ENCODE measurements around the gene CISD2. TPM values are rescaled to one million over a fixed set of nuclear protein-coding genes. Genes with fewer than 3 reads are reported as not detected.
"Not testable (repeated sequence)": the region's sequence is repeated elsewhere in the genome, so short reads cannot be mapped to it uniquely, and the experiment has no call there.

Gene CISD2
- total RNA-seq, 2 experiments from 2014 or later = 31.1 to 32.3 TPM

DNA sequence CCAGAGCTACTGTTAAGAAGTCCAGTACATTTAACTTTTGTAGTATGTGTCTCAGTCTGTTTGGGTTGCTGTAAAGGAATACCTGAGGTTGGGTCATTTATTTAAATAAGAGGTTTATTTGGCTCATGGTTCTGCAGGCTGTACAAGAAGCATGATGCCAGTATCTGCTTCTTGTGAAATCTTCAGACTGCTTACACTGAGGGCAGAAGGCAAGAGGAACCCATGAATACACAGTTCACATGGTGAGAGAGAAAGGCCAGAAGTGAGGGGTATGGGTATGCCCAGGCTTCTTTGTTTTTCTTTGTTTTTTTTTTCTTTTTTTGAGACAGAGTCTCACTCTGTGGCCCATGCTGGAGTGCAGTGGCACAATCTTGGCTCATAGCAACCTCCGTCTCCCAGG lies 6.0 kb upstream of the CISD2 start:
- no peak for TF ChIP-seq CTCF (IDR thresholded peaks at IDR 0.05)

GRCh38 chr4:102865327-102865726 lies 3.5 kb upstream of the CISD2 start:
- peaks cover 11% of the 10 kb centered on the region for H3K9me3 Mint-ChIP-seq
- DNase-seq; intact Hi-C loops (cut with micrococcal nuclease); ATAC-seq; H3K27me3 Mint-ChIP-seq; H3K27ac Mint-ChIP-seq: not testable (repeated sequence)
- peak overlapping the region; percentile 88 for H3K4me3 Mint-ChIP-seq
- CTCF ChIA-PET = interaction anchor here (1.3 kb wide), 1 partner anchor 27 kb away, joined by 3 read pairs; no protein-coding TSS in a partner anchor
- peaks cover 35% of the 10 kb centered on the region for H3K4me1 Mint-ChIP-seq (ENCODE audit: low read depth)
- POLR2A ChIA-PET = interaction anchor here (1.0 to 4.8 kb wide), 2 partner anchors 11 to 38 kb away, joined by 4 to 100 read pairs; partner anchors contain the start of gene UBE2D3
- H3K36me3 Mint-ChIP-seq (ENCODE audit: low read depth) = peaks cover 56% of the 10 kb centered on the region

More for the DNA sequence above, 6.0 kb upstream of the CISD2 start:
- H3K36me3 Mint-ChIP-seq (ENCODE audit: low read depth) = peaks cover 70% of the 10 kb centered on the region
- ChIA-PET CTCF (no interaction called here), POLR2A (interaction anchor here (1.4 kb wide), 1 partner anchor 35 kb away, joined by 6 read pairs; no protein-coding TSS in a partner anchor)
- peaks cover 25% of the 10 kb centered on the region for H3K9me3 Mint-ChIP-seq
- intact Hi-C loops (cut with micrococcal nuclease) = no loop called here
- H3K27me3 Mint-ChIP-seq = no peaks in the 10 kb centered on the region
- DNase-seq = no peak
- H3K4me1 Mint-ChIP-seq (ENCODE audit: low read depth) = peaks cover 38% of the 10 kb centered on the region
- no peak overlapping the region for H3K27ac Mint-ChIP-seq
- ATAC-seq = no peak
- no peak overlapping the region for H3K4me3 Mint-ChIP-seq

- no peak for DNase-seq
- Mint-ChIP-seq H3K4me3 (peak overlapping the region; percentile 88), H3K36me3 (ENCODE audit: low read depth) (peaks cover 50% of the 10 kb centered on the region)
Measured at GRCh38 chr4:102867278-102868152, 1.3 kb upstream of the CISD2 start.

GRCh38 chr4:102868153-102868780 lies 525 bp upstream of the CISD2 start:
- peak overlapping the region; percentile 98 for H3K27ac Mint-ChIP-seq
- H3K4me1 Mint-ChIP-seq (ENCODE audit: low read depth) = peaks cover 54% of the 10 kb centered on the region
- no peaks in the 10 kb centered on the region for H3K27me3 Mint-ChIP-seq
- peaks cover 50% of the 10 kb centered on the region for H3K36me3 Mint-ChIP-seq (ENCODE audit: low read depth)
- peaks cover 2% of the 10 kb centered on the region for H3K9me3 Mint-ChIP-seq
- H3K4me3 Mint-ChIP-seq = peak overlapping the region; percentile 88
- DNase-seq (peak; percentile 28), ATAC-seq (no peak)
- TF ChIP-seq CTCF (IDR thresholded peaks at IDR 0.05) = no peak
- POLR2A ChIA-PET = interaction anchor here (0.6 to 4.8 kb wide), 13 partner anchors 10 to 285 kb away, joined by 3 to 100 read pairs (median 4); partner anchors contain the start of genes MANBA, SLC9B2 and UBE2D3
- CTCF ChIA-PET = interaction anchor here (1.0 to 1.3 kb wide), 4 partner anchors 32 to 275 kb away, joined by 3 to 5 read pairs (median 4); no protein-coding TSS in a partner anchor
- intact Hi-C loops (cut with micrococcal nuclease) = no loop called here

More at GRCh38 chr4:102867278-102868152, 1.3 kb upstream of the CISD2 start:
- H3K27ac Mint-ChIP-seq = peak overlapping the region; percentile 98
- TF ChIP-seq CTCF (IDR thresholded peaks at IDR 0.05) = no peak
- H3K27me3 Mint-ChIP-seq = no peaks in the 10 kb centered on the region
- POLR2A ChIA-PET = interaction anchor here (1.2 to 4.8 kb wide), 7 partner anchors 9 to 285 kb away, joined by 3 to 100 read pairs (median 6); partner anchors contain the start of gene UBE2D3
- peaks cover 50% of the 10 kb centered on the region for H3K4me1 Mint-ChIP-seq (ENCODE audit: low read depth)
- intact Hi-C loops (cut with micrococcal nuclease) = no loop called here
- CTCF ChIA-PET = interaction anchor here (1.0 to 1.3 kb wide), 3 partner anchors 31 to 276 kb away, joined by 3 to 4 read pairs (median 3); no protein-coding TSS in a partner anchor
- peaks cover 3% of the 10 kb centered on the region for H3K9me3 Mint-ChIP-seq
- no peak for ATAC-seq

GRCh38 chr4:102869569-102870197 lies 891 bp downstream of the CISD2 start:
- peaks cover 52% of the 10 kb centered on the region for H3K4me1 Mint-ChIP-seq (ENCODE audit: low read depth)
- H3K27ac Mint-ChIP-seq = peak overlapping the region; percentile 99
- H3K4me3 Mint-ChIP-seq = peak overlapping the region; percentile 88
- H3K9me3 Mint-ChIP-seq = peaks cover 2% of the 10 kb centered on the region
- TF ChIP-seq CTCF (IDR thresholded peaks at IDR 0.05) = no peak
- ATAC-seq (peak; percentile 34), DNase-seq (peak; percentile 77)
- CTCF ChIA-PET = interaction anchor here (0.7 to 1.2 kb wide), 5 partner anchors 17 to 439 kb away, joined by 3 to 5 read pairs (median 3); partner anchors contain the start of gene UBE2D3
- POLR2A ChIA-PET = interaction anchor here (0.6 to 4.8 kb wide), 9 partner anchors 13 to 172 kb away, joined by 3 to 100 read pairs (median 4); partner anchors contain the start of genes MANBA and UBE2D3
- H3K27me3 Mint-ChIP-seq = no peaks in the 10 kb centered on the region
- peaks cover 51% of the 10 kb centered on the region for H3K36me3 Mint-ChIP-seq (ENCODE audit: low read depth)
- intact Hi-C loops (cut with micrococcal nuclease) = loop anchor here (1.0 kb wide), 1 partner anchor 41 kb away; no protein-coding TSS in a partner anchor
